ENCODE results near the gene SMIM5. TPM values are rescaled to one million over a fixed set of nuclear protein-coding genes. Genes with fewer than 3 reads are reported as not detected.

SMIM5 gene
- total and polyA plus RNA-seq, 2 of the 13 experiments (the other 11 are each of a cell fraction or from before 2014, with no cell fraction given), result not detected

GRCh38 chr17:75645889-75646637, 12.8 kb downstream of the SMIM5 start (continued):
- TF ChIP-seq LRRFIP1 (CRISPR knock-in tag; conservative IDR thresholded peaks at IDR 0.05) (no peak), PRDM15 (CRISPR knock-in tag; IDR thresholded peaks at IDR 0.05) (0 out of 2 replicates have a peak, but pooled peaks have one; percentile 54), NFE2L2 (IDR thresholded peaks at IDR 0.05; ENCODE audit: low read length) (0 out of 2 replicates have a peak, but pooled peaks have one; percentile 1), ZNF724P (CRISPR knock-in tag; IDR thresholded peaks at IDR 0.05; ENCODE audit: borderline replicate concordance) (peak; percentile 85), HBP1 (CRISPR knock-in tag; IDR thresholded peaks at IDR 0.05; ENCODE audit: low read depth) (no peak), GMEB1 (CRISPR knock-in tag; IDR thresholded peaks at IDR 0.05; ENCODE audit: borderline replicate concordance) (peak; percentile 75; the same call in 1 of the 2 replicates), FOXP4 (CRISPR knock-in tag; IDR thresholded peaks at IDR 0.05) (peak; percentile 73; the same call in 1 of the 2 replicates), ZNF784 (CRISPR knock-in tag; IDR thresholded peaks at IDR 0.05; ENCODE audit: borderline replicate concordance) (peak; percentile 97), ZNF496 (CRISPR knock-in tag; IDR thresholded peaks at IDR 0.05; ENCODE audit: insufficient replicate concordance) (no peak), ATF5 (CRISPR knock-in tag; IDR thresholded peaks at IDR 0.05; ENCODE audit: low read depth) (no peak; the same call in 1 of the 2 replicates), ZNF331 (CRISPR knock-in tag; IDR thresholded peaks at IDR 0.05) (peak; percentile 39; the same call in 1 of the 2 replicates), ADNP (CRISPR knock-in tag; IDR thresholded peaks at IDR 0.05) (no peak)

Measured in HepG2 (cell line).